Stimulated activated CD4-positive, alpha-beta T cell treated with anti-CD3 and anti-CD28 coated beads, Interleukin-1b, Interleukin-23, amount 100 ng/mL, for 24 hours (primary cell): Measurements from ENCODE around the gene RNF220.

Experiments
- DNase-seq, 4 experiments: peaks; one replicate each; pipeline ENCODE4 v3.0.0-alpha.2; 2020; ENCODE audit warnings: low read depth in 4 of 4, low spot score in 1 of 4

Gene RNF220

DNA sequence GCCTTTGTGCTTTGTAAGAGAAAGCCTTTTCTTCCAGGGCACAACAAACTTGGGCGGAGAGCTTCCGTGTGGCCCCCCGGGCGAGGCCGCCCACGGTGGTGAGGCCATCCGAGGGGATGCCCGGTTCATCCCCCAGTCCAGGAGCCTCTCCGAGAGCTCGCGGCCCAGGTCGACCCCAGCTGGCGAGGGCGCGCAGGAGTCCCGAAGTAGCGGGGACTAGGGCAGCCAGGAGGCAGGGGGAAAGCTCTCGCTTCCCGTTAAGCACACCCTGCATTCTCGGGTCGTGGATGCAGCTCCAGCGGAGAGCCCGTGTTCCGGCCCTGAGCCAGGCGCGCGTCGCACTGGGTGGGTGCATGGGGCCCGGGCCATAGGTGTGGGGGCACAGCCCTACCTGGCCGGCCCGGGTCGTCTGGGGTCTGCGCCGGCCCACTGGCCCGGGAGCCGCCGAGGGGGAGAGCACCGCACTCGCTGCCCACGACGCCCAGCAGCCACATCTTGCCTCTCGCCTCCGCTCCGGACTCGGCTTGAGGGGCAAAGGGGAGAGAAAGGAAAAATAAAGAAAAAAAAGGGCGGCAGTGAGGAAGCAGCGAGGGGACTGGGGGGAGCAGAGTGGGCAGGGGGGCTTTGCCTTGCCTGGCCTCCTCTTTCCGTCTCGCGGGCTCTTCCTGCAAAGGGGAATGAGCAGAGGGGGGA, 1.8 kb downstream of the RNF220 start:
- DNase-seq = no peak

DNA sequence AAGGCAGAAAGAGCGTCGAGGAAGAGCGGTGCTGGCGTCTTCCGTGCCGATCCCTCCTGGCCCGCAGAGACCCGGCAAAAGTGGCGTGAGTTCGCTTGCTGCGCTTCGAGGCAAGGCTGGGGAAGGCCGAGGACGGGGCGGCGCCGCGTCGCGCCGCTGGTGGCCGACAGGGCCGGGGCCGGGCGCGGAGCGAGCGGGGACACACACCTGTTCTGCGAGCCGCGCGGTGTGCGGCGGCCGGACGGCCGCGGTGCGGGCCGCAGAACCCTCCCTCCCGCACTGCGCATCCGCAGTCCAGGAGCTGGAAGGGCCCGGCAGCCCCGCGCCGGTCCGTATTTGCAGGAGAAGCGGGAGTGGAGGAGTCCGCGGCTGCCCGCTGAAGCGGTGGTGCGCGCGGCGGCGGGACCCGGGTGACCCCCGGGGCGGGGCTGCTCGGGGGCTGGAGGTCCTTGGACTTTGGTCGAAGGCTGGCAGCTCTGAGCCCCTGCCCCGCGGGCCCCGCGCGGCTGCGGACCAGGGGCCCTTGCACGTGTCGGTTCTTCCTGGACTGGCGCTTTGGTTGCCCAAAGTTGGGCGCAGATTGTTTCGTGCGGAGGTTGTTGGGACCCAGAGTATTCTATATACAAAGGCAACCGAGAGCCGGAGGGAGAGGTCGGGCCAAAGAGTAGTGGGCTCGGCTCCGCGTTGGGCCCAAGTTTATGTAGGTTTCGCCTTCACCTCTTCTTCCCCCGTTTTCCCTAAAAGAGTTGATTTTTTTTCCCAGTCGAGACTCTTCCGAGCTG, 2.6 kb downstream of the RNF220 start:
- no peak for DNase-seq

DNA sequence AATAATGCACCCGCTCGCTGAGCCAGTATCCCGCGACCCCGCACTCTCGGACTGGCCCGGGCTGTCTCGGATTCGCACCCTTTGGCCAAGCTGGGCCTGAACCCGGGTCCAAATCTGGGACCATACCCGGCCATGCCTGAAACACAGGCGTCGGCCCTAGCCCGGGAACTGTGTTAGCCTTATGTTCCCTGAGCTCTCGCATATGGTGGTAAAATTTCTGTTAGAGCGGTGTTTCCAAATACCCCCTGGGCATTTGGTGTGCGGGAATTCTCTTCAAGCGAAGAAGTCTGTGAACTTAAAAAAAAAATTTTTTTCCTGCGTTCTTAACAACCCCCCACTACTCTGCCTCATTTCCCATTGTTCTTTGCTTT, 3.1 kb downstream of the RNF220 start:
- no peak for DNase-seq

DNA sequence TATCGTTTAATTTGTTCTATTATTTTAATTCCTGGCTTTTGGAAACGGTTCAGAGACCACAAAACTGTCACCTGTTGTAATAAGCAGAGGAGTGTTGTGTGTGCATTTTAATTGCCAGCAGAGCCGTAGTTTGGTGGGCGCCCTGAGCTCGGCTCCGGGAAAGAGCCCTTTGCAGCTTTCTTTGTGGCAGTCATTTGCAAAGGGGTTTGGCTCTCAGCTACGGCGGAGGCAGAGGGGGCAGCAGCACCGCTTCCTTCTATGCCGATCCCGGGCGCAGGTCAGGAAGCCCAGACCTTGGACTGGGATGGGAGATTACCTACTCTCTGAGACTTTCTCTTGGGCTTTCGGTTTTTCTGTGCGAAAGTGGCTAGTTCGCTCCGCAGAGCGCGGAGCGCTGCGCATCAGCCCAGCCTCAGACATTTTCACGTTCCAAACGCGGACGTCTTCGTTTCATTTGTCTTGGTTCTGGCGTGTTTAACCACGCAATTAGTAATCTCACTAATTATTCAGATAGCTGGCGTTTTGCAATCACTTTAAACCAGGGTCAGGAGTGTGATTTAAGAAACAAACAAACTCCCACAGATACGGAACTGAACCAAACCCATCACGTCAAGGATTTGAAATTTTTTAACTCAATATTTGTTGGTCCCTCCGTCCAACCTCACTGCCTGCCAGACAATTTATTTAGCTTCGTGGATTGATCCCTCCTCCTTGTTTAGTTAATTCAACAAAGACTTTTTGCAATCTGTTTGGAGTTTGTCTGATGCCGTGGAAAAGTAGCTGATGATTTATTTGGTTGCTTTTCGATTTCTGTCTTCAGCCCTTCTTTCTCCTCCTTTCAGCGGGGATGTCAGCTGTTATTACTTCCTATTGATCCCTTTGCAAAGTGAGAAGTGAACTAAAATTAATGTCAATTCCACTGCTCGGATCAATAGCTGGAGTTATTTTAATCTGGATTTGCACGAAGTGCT, 3.9 kb downstream of the RNF220 start:
- DNase-seq = no peak

DNA sequence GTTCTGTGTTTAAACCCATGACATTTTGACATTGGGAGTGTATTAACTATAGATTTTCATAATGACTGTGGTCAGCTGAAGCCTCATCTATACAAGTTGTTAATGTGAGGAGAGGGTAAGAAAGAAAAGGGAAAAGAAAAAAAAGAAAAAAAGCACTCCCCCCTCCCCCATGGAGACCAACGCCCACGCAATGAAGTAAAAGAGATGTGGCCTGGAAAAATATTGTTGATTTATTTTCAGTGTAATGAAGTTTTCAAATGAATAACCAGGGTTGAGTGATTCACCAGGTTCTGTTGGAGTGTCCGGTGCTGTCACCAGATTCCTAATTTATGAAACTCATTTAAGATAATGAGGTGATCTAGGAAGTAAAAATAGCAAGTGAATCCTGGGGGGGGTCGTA, 4.7 kb downstream of the RNF220 start:
- no peak for DNase-seq

DNA sequence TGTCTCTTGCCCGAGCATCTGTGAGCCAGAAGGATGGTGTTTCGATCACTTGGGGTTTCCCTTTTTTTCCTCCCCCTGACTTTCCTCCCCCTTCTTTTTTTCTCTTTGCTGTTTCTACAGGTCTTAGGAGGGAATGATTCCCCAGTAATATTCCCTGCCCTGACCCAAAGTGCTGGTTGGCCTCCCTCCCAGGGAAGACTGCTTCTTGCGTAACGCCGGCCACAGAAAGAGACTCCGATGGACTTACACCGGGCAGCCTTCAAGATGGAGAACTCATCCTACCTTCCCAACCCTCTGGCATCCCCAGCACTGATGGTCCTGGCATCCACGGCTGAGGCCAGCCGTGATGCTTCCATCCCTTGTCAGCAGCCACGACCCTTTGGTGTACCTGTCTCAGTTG, 6.8 kb downstream of the RNF220 start:
- DNase-seq = no peak

DNA sequence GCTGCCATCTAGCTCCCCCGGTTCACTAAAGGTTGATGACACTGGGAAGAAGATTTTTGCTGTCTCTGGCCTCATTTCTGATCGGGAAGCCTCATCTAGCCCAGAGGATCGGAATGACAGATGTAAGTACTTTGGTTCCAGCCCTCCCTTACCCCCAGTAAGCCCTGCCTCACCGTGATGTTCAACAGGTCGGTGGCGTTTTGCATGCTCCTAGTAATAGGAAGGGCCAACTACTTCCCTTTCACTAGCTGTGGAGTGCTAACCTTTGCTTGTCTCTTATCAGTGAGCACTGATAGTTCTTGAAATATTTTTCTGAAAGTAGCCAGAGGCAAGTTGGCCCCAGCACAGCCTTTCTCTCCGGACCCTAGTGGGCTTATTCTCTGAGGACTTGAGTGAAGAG, 7.5 kb downstream of the RNF220 start:
- no peak for DNase-seq

DNA sequence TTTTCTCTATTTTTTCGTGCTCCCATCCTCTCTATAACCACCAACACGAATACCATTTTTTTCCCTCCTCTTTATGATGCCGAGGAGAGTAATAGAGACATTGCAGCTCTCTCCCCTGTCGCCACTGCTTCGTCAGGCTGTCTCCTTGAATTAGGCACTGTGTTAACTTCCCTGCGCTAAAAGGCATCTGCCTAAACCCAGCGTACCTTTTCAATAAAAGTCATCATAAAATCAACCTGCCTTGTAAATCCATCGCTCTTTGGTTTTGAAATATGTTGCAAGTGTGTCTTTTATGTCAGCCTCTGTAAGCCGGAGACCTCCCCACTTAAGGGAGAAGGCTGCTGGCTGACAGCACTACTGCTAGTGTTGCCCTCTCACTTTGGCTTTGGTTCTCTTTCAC, 8.7 kb downstream of the RNF220 start:
- no peak for DNase-seq

DNA sequence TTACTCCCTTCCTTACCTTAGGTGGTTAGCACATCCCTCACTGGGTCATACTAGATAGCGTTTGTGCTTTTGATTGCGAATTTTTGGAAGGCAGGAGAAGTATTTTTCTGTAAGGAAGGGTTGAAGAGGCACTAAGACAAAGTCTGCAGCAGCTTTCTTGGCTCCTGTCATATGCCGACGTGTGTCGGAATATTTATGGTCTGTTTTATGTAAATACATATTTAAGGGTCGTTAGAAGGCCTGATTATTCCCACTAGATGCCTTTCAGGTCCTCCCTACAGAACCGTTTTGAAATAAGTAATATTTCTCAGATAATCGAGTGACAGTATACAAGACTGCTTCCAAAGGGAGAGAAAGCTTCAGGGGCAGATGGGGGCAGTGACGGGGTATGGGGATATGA, 10.0 kb downstream of the RNF220 start:
- DNase-seq = no peak

DNA sequence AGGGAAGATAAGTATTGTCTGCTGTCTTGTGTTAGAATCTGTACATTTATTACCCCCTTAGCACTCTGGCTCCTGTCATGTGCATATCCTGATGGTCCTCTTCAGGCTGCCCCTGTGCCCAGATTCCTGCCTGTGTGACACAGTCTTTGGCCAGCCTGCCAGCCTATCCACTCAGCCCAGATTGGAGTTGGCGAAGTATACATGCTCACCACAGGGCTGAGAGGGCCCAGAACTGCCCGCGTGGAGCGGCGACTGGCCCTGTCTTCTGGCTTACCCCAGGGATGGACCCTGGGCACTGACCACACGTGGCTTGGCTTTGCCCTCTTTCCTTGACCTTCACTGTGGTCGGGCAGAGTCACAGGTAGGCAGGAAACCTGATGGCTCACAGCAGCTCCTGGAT, 11.4 kb downstream of the RNF220 start:
- no peak for DNase-seq

DNA sequence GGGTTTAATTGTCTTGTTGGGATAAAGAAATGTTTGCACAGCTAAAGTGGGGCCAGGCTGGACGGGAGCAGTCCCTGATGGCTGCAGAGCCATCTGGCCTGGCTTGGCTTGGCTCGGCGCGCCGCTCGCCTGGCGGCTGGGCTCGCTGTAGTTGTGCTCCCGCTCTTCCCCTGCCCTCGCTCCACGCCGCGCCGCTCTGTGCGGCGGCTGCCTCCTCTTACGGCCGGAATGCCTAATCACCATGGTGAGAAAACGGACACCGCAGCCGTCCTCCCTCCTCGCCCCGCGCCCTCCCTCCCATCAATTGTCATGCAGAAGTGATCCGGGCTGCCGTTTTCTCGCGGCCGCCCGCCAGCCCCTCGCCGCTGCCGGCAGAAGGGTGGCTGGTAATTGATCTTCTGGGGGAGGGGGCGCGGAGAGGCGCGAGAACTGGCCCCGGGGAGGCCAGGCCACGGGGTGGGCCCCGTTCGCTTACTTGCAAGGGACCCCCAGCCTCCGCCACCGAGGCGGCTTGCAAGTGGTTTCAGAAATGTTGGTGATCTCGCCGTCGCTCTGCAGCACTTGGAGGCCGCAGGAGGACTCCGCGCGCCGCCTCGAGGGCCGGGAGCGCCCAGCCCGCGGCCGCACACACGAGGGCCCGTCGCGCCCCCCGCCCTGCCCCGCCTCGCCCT, 12.4 kb downstream of the RNF220 start:
- DNase-seq = no peak

DNA sequence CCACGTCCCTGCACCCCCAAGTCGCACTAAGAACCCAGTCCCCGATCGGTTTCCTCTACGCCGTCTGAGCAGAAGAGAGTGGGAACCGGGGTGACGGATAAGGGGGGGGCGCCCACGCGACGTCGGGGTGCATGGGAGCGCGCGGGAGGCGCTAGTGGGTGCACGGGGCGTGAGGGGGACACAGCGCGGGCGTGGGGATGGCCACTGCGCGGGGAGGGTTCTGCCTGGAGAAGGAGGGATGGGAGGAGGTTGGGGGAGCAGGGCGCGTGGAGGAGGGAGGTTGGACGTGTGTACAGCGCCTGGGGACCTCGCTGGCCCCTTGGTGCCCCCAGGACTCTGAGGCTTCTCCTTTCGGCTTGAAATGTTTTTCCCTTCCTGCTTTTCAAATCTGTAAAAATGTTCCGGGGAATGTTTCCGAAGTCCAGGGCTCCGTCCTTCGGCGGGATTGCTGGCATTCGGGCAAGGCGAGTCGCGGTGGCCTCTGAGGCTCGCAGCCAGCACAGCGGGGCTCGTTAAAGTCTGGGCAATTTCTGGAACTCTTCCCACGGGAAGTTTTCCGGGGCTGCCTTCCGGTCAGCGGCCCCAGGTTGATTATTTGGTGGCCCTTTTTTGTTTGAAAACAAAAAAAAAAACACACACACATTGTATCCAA, 13.1 kb downstream of the RNF220 start:
- no peak for DNase-seq

DNA sequence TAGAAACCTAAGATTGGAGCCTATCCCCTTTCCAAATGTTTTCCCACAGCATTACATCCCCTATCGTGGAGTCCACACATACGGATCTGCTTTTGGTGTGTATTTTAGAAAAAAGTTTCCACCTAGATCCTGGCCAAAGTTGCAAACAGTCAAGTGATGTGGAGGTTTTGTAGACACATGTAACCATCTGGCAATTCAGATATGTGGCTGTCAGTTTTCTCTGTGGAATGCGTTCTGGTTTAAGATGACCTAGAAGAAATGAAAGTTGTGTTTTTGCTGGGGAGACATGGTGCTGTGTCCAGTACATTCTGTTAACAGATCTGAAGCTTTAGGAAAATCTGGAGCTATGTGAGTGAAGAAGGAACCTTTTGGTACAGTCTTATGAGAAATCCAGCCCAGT, 14.8 kb downstream of the RNF220 start:
- no peak for DNase-seq

DNA sequence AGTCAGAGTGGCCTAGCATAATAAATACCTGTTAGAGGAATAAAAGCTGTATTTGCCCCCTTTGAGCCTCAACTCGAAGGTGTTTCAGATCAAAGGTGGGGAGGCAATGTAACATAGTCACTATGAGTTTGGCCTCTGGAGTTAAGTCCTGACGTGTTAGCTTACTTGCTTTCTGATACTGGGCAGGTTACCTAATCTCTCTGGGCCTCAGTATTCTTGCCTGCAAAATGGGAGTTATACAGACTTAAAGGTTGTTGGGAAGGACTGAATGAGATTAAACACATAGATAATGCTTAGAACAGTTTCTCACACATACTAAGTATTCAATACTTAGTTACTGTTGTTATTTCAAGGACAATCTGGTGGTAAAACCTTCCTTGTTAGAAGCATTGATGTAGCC, 15.5 kb downstream of the RNF220 start:
- DNase-seq = no peak

DNA sequence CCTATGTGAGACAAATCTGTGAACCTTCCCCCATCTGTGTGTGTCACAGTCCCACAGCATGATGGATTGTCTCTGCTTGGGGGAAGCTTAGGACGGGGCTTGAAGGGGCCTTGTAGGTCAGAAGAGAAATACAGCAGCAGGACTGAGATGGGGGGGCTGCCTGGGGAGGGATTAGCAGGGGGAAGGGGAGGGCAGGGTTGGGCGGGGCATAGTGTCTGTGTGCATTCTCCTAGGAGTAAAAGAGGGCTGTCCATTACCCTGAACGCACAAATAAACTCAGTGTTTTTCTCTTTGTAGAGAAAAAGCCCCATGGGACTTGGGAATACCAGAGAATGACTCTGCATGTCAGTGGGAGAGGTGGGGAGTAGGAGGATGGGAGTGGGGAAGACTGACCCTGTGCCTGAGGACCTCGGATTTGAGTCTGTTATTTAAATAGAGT, 16.4 kb downstream of the RNF220 start:
- no peak for DNase-seq

DNA sequence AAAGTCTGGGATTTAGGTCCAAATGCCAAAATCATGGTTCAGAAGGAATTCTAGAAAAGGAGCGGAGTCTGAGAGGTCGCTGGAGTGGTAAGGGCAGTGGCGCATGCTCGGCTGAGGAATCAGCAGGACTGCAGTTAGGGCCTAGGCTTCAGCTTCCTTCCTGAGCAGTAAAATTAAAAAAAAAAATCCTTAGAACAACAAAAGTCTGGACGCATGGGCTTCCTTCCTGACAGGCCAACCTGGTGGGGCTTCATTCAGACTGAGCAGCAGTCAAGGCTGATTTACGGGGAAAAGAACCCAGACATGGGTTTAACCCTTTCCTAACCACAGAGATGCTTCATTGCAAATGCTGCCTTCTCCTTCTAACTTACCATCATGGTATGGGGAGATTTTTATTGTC, 17.1 kb downstream of the RNF220 start:
- DNase-seq = no peak

DNA sequence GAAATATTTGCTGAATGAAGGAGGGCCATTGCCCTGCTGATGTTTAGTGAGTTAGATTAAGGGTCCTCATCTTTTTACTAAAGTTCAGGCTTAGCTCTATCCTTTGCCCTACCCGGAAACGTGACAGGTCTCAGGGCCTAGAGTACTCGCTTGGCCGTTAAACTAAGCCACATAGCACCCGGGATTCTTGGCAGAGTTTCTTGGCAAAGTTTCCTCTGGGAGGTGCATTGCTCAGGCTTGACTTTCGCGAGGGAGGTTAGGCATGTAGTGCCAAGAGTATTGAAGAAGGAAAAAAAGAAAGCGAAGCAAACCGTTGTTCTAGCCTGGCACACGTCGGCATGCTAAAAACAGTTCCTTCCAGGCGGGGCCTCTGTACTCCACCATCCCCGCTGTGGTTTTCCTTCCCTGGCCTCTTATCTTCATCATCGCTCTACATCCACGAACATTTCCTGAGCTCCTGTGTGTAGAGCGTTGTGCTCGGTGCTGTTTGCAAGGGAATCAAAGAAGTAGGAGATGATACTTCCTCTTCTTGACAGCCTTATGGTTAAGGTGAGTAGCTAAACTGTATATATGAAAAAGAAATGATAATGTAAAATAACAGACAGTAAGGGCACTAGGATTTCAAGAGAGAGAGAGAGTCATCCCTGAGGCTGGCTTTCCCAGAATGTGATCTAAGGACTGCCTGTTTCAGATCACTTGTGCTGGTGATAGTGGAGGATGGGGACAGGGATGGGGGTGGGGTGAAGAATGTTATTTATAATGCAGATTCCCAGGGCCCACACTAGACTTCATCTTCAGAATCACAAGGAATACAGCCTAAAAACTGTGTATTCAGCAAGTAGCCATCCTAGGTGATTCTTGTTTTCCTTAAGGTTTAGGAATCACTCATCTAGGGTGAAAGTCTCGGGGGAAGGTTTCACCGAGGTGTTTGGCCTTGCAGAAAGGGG, 18.8 kb downstream of the RNF220 start:
- DNase-seq = no peak

DNA sequence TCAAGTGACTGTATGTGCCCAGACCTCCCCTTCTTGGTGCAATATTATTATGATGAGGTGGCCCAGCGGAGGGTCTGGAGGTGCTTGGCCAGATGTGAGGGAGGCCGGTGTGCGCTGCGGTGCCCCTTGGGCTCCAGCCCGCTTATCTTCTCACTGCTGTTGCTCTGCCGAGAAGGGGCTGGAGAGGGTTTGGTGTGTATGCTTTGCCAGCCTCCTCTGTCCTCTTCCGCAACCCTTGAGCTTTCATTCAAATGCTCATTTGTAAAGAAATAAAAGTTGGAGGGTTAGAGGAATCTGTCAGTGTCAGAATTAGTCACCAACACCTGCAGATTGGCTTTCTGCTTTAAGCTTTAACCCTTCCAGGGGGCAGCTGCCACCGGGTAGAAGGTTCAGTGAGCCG, 19.7 kb downstream of the RNF220 start:
- DNase-seq = no peak

DNA sequence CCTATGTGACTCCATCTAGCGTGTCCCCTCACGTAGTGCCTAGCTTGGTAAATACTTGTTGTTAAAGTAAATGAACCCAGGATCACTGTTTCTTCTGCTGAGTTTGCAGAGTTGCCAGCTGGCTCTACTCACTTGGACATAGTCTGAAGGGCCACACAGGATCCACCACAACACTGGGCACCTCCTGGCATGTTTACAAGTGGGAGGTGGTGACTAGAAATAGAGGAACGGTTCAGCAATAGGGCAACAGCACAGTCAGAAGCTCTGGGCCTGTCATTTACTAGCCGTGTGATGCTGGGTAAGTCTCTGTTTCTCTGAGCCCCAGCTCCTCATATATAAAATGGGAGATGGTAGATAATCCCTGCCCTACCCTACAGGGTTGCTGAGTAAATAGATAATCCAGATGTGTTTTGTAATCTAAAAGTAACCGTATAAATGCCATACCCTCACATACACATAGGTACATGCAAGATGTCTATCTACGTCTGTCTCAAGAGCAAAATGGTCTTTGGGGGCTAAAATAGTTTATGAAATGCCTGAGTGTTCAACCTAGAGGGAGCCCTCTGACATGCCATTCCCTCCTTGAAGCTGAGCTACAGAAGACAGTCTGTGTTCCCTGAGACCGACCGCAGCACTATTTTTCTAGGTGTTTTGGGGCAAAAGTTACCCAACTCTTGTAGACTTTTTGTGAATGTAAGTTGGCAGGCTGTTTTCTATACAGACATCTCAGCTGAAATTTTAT, 20.5 kb downstream of the RNF220 start:
- no peak for DNase-seq
